NCI-H82 treated with DMSO at 0.1 percent for 48 hours (cell line): ENCODE results near the gene RCOR1.
"Not testable (repeated sequence)": the region's sequence is repeated elsewhere in the genome, so short reads cannot be mapped to it uniquely, and the experiment has no call there.

Experiments used
- DNase-seq: peaks from one replicate; lab custom pipeline; 2025; ENCODE audit not compliant: unreplicated experiment; lab: John Stamatoyannopoulos, UW

RCOR1 gene

DNA sequence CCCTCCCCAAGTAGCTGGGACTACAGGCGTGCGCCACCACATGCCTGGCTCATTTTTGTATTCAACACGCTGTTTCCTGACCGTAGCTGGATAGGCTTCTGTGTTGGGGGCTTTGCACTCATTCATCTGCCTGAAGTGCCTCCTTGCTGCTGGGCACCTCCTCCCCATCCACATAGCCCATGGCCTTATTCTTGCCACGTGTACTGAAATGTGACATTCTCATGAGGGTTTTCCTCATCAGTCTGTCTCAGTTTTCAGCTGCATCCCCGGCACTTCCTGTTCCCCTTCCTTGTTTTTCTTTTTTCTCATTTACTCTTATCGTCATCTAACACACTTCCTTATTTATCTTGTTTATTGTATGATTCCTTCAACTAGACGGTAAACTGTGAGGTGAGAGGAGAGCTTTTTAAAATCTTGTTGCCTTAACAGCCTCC is 36.6 kb downstream of the RCOR1 start:
- no peak for DNase-seq

DNA sequence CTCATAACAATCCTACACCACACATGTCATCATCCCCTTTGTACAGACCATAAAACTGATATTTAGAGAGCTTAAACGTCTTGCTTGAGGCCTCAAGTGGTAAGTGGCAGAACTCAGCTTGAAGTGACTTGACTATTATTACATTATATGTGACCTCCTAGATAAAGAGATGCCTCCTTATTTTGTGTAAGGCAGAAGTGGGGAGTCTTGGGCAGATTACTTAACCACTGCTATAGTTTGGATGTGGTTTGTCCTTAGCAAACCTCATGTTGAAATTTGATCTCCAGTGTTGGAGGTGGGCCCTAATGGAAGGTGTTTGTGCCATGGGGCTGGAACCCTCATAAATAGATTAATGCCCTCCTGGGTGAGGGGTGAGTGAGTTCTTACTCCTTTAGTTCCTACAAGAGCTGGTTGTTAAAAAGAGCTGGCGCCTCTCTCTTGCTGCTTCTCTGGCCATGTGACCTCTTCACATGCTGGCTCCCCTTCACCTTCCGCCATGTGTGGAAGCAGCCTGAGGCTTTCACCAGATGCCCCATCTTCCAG is 37.4 kb downstream of the RCOR1 start:
- peak; percentile 59 for DNase-seq

DNA sequence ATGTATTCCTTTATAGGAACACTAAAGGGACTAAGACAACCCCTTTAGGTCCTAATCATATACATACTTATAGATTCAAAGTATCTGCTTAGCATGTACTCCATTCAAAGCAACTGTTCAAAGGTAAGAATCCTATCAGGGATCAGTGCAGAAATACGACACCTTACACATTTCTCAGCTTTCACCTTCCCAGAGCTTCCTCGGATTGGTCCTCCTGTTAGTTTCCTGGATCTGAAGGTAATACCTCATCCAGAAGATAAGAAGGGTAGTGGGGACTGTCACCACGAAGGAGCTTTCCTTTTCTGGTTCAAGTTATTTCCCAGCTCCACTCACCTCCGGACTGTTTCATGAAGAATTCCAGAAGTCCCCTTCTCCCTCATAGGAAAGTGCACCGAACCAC is 38.0 kb downstream of the RCOR1 start:
- no peak for DNase-seq

DNA sequence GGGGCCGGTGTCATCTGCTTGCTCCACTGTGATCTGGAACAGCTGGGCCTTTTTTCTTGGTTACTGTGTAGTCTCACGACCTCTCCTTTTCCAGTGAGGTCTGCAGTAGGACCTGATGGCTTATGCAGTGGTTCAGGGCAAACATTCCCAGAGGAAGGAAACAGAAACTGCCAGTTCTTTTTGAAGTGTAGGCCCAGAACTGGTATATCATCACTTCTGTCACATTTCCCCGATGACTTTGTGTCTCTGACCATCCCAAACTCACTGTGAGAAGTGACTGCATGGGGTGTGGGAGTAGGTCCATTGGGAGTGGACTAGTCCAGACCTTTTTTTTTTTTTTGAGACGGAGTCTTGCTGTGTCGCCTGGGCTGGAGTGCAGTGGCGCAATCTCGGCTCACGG is 38.4 kb downstream of the RCOR1 start:
- DNase-seq, result no peak

DNA sequence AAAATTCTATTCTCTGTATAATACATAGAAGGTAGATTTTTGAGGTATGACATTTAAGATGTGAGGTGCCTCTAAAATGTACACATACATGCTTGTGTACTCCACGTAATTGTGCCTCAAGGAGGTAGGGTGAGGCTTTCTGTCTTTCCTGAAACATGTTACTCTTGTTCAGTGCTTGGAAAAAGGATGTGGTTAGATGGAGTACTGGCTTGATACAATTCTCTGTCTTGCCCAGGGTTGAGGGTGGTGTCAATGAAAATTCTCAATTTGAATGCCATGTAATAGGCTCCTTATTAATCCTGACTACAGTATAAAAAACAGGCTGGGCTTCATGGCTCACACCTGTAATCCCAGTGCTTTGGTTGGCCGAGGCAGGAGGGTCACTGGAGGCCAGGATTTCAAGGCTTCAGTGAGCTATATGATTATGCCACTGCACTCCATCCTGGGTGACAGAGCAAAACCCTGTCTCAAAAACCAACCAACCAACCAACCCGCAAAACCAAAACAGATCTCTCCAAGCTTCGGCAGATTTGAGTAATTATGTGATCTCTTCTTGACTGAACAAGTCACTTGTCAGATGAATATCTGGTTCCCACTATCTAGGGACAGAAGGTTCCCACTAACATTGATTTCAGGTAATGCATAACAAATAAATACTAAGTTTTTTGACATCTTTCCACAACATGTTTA is 41.6 kb downstream of the RCOR1 start:
- DNase-seq, result peak; percentile 14

DNA sequence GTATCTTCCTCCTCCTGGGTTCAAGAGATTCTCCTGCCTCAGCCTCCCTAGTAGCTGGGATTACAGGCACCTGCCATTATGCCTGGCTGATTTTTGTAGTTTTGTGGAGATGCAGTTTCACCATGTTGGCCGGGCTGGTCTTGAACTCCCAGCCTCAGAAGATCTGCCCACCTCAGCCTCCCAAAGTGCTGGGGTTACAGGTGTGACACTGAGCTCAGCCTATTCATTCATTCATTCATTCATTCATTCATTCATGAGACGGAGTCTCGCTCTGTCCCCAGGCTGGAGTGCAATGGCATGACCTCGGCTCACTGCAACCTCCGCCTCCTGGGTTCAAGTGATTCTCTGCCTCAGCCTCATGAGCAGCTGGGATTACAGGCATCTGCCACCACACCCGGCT is 47.2 kb downstream of the RCOR1 start:
- not testable (repeated sequence) for DNase-seq

DNA sequence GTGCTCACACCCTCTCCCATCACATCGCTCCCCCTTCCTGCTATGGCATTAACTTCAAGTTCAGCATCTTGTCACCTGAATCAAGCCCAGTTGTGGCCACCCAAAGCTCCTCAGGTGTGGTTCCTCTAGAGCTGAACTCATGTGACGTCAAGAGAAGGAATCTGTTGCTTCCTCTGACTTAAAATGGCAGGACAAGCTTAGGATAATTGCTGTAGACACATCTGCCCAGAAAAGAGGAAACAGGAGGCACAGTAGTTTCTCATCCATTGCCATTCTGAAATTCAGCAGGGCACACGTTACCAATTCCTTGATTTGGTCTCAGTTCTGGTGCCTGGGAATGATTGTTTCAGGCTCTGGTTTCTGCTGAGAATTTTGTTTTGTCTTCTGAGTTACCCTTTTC is 52.1 kb downstream of the RCOR1 start:
- no peak for DNase-seq

DNA sequence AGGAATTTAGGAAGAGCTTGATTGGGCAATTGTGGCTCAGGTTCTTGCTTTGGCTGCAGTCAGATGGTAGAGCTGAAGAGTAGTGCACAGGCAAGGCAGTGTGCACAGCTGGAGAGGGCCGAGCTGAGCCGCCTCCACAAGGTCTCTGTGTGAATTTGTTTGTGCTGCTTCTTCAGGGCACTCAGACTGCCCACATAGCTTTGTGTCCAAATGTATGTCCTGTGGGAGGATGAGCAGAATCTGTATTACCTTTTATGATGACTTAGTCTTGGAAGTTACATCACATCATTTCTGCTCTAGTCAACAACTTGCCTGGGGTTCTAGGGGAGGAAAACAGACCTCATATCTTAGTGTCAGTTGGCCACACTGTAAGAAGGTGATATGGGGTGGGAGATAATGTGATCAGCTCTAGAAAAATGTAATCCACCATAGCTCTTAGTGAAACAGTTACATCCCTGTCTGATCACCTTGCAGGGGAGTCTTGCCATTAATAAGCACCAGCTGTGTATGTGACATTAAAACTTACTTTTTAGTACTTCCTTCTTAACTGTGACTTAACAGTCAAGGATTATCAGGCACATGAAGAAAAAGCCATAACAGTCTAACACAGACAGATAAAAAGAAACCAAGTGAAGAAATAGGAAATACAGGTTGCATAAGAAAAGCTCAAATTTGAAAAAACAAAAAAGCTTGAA is 53.4 kb downstream of the RCOR1 start:
- DNase-seq, result no peak

DNA sequence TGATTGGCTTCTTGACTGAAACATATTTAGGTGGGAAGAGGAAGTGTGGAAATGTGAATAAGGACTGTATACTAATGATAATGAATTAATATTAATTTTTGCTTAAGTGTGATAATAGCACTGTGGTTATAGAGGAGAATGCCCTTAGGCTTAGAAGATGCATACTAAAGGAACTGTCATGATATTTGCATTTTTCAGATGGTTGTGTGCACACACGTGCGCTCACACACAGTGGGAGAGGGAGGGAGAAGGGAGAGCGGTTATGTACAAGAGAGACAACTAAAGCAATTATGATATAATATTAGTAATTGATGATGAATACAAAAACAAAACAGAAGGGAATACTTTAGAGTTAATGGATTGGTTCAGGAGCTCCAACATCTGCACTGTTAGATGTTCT is 54.2 kb downstream of the RCOR1 start:
- no peak for DNase-seq

DNA sequence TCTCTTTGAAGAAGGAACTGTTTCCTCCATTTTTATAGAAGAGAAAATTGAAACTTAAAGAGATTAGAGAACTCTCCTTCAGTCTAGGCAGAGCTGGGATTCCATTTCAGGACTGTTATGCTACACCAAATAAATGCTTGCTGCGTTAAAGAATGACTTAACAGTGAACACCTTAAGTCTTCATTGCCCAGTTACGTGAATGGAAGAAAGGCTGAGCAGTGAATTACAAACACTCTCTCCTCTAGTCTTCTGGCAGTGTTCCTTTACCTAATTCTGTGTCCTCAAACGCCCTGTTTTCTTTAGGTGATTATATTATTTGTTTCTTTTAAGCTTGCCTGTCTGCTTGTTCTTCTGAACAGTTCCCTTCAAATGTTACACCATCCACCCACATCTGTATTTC is 59.7 kb downstream of the RCOR1 start:
- DNase-seq, result no peak

DNA sequence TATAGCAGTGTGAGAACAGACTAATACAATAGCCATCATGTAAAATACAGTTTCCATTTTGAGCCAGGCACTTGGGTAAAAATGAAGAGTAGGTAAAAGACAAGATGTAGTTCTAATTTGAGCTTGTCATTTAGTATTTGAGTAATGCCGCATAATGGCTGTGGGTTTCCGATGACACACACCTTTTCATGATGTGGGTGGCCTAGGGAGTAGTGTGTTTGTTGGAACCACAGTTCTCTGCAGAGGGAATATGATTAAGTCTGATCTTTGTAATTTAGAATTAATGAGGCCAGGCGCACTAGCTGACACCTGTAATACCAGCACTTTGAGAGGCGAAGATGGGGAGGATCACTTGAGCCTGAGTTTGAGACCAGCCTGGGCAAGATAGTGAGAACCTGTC is 61.8 kb downstream of the RCOR1 start:
- DNase-seq, result no peak

DNA sequence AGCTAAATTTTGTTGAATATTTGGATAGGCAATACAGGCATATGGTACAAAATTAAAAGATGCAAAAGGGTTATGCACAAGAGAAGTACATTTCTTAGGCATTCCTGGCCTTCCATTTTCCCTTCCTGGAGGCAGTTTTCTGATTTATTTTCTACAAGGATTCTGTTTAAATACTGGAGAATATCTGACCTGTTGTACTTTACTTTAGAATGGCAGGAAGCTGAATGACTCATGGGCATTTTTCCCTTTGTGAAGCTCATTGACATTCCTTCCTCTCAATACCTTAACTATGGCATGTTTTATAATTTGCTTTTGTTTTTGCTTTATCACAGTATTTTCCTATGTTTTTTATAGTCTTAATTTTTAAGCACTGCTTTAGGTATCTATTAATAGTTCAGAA is 62.7 kb downstream of the RCOR1 start:
- no peak for DNase-seq

DNA sequence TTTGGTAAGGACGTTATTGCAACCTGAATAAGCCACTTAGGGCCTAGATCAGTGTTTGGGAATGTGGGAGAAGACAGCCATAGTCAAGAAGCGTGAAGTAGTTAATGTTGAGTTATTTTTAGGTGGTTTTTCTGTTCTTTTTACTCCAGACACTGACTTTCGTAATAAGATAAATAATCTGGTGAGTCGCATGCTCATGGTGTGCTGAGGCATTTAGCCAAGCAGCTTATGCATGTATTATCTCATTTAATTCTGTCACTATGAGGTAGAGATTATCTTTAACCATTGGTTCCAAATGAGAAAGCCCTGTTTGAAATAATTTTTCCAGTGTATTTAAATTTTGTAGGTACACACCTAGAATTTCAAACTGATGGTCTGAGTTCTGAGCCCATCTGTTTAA is 67.3 kb downstream of the RCOR1 start:
- no peak for DNase-seq

DNA sequence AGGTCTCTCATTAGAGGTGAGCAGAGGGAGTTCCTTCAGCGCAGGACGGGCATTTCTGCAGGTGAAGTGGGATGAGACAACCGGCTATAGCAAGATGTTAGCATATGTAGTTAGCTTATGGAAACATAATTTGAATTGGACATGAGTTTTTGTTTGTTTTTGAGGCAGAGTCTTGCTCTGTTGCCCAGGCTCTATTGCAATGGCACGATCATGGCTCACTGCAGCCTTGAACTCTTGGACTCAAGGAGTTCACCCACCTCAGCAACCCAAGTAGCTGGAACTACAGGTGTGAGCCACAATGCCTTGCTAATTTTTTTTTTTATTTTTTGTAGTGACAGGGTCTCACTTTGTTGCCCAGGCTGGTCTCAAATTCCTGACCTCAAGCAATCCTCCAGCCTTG is 69.2 kb downstream of the RCOR1 start:
- no peak for DNase-seq

DNA sequence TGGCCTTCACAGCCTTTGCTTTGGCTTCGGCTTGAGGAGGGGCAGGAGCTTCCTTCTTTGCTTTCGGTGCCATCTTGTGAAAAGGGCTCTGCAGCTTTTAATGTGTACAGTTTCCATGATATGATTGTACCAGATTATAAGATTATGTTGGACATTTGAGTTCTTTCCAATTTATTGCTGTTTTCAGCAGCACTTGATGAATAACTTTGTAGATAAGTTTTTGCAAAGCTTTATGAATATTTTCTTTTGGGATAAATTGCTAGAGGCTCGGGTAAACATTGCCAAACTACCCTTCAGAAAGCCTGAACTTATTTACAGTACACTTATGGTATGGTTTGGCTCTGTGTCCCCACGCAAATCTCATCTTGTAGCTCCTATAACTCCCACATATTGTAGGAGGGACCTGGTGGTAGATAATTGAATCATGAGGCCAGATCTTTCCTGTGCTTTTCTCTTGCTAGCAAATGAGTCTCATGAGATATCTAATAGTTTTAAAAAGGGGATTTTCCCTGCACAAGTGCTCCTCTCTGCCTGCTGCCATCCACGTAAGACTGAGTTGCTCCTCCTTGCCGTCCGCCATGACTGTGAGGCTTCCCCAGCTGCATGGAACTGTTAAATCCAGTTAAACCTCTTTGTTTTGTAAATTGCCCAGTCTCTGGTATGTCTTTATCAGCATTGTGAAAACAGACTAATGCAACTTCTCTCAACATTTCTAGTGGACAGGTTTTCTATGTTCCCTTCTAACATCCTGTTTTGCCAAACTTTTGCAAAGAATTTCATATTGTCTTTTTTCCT is 70.4 kb downstream of the RCOR1 start:
- DNase-seq, result peak; percentile 12

DNA sequence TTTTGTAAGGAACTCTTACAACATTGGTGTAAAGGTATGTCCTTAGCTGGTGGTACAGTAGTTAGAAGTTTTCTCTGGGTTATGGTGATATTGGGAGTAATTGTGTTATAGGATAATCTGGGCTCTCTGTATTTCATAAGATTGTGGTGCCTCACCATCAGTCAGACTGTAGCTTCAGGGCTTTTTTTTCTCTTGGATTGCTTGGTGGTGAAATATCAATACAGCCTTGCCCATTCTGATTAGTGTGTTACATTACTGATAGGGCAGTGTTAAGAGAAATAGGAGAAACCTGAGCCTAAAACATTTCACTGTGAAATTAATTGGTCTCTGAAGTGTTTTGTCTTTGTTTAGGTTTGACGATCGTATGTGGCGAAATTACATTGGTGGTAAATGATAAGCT is 71.0 kb downstream of the RCOR1 start:
- DNase-seq, result no peak

DNA sequence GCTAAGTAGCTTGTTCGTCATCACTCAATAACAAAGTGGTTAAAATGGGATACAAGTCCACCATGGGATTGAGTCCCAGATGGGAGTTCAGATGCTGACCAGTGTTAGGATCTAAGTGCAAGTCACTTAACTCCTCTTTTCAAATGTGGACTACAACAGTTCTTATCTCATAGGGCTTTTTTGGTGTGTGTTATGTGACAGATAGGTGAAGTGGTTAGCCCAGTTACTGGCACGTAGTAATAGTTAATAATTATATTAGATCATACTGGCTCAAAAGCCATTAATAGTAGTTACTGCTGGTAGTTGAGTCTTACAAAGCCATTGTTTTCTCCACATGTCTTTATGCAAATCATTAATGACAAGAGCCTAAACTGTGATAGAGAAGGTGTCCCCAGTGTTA is 73.2 kb downstream of the RCOR1 start:
- no peak for DNase-seq

DNA sequence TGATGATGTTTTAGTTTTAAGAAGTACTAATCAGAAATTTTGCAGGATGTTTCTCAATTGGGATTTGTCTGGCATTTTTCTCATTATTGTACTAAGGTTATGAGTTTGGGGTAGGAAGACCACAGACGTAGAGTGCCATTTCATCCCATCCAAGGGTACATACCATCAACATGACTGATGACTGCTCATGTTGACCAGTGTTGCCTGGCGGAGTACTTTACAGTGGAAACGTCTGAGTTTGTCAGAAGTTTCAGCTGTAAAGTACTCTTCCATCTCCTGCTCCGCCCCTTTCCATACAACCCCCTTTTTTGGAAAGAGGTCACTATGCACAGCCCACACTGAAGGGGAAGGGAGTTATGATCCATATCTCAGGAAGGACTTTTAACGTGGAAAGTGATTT is 74.2 kb downstream of the RCOR1 start:
- DNase-seq, result no peak

DNA sequence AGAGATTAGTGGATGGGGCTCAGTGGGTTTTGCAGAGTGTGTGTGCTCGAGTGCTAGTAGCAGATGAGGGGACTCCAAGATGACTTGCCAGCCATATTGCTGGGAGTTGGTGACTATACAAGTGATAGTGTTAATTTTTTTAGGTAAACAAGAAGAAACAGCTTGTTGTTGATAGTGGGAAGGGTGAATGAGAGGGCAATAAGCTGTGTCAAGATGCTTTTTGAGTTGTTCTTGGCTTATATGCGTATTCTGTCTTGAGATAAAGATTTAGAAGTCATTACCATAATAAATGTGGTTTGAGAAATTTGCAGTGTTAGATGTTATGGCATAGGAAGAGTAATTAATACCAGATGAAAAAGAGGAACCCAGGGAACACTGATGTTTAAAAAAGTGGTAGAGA is 75.3 kb downstream of the RCOR1 start:
- DNase-seq, result no peak

DNA sequence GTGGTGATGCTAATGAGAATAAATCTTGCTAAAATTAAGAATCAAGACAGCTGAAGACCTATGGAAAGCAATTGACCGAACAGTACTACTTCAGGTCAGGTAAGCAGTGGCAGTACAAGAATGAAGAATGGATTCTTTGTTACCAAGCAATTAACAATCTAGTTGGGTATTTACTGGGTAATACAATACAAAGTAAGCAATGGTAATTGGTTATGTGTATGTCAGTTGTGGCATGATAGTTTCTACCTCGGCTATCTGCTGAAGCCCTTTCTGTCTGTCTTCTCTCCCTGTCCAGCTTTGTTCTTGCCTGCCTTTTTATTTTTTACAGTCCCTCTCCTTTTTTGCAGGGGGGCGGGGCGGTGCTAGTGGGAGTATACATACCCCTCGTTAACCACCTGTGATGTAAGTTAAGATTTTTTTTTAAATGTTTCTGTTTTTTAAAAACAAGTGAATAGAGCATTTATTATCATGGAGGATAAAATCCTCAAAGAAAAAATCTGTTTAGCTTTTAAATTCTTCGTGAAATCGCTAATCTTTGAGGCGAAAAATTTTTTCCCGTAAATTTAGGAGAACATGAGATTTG is 75.9 kb downstream of the RCOR1 start:
- no peak for DNase-seq

DNA sequence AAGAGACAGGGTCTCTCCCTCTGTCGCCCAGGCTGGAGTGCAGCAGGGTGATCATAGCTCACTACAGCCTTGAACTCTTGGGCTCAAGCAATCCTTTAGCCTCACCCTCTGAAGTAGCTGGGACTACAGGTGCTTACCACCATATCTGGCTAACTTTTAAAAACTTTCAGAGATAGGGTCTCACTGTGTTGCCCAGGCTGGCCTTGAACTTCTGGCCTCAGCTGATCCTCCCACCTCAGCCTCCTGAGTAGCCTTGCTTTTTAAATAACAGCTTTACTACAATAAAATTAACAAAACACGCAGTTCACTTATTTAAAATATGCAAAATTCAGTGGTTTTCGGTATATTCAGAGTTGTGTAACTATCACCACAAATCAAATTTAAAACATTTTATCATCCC is 79.0 kb downstream of the RCOR1 start:
- no peak for DNase-seq
